Amniotic epithelial cell (primary cell): ENCODE measurements around the gene SCGB1D2.
"Not testable (repeated sequence)": the region's sequence is repeated elsewhere in the genome, so short reads cannot be mapped to it uniquely, and the experiment has no call there.

Source experiments
- DNase-seq: peaks from one replicate; pipeline ENCODE4 v3.0.0-alpha.2; 2010; ENCODE audit warnings: low read depth

Gene SCGB1D2, protein sequence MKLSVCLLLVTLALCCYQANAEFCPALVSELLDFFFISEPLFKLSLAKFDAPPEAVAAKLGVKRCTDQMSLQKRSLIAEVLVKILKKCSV

DNA sequence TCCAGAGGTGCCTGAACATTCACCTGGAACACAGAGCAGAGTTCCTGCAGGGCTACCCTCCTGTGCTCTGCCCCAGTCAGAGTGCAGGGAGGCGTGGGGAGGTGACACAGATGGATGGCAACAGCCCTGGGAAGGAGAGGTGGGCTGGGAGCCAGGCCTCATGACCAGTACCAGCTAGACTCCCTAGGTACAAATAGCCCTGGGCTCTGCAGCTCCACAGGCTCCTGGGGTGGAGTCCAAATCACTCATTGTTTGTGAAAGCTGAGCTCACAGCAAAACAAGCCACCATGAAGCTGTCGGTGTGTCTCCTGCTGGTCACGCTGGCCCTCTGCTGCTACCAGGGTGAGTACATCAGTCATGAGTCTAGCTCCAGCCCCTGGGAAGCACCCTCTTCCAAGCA, at the start of gene SCGB1D2:
TSS of gene SCGB1D2 (plus strand) at position 219 of the 400 bp plus-strand sequence. CDS start at position 288, 69 bp downstream.
- no peak for DNase-seq

DNA sequence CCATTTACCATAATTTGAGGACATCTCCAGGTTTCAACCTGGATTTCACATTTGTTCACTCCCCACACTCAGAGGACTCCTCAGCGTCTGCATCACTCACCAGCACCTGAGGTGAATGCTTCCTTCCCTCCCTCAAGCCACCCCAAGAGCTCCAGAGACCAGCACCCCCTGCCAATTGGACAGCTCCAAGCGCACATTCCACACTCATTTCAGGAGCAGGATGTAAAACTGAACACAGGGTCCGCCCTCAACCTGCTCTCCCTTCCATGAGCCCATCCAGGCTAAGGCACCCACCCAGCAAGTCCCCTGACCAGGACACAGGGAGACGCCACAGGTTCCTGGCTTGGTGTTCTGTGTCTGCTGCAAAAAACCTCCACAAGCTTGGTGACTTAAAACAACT, 48.1 kb upstream of the SCGB1D2 start:
- peak; percentile 10 for DNase-seq

DNA sequence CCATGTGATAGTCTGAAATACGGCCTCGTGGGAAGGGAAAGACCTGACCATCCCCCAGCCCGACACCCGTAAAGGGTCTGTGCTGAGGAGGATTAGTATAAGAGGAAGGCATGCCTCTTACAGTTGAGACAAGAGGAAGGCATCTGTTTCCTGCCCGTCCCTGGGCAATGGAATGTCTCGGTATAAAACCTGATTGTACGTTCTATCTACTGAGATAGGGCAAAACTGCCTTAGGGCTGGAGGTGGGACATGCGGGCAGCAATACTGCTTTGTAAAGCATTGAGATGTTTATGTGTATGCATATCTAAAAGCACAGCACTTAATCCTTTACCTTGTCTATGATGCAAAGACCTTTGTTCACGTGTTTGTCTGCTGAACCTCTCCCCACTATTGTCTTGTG, 47.0 kb upstream of the SCGB1D2 start:
- not testable (repeated sequence) for DNase-seq

DNA sequence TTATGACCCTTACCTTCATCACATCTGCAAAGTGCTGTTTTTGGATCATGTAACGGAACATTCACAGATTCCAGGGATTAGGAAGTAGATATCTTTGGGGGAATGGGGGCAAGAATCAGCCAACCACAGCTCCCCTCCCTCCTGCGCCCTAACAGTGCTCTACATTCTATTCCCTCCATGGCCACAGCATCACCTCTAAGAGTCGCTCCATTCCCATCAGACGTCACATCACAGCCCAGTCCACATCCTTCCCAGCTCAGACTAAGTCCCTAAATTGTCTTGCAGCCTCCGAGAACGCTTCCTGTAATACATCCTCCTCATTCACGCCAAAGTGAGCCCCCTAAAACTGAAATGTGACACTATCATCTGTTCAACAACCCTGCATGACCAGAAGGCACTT, 46.1 kb upstream of the SCGB1D2 start:
- no peak for DNase-seq

DNA sequence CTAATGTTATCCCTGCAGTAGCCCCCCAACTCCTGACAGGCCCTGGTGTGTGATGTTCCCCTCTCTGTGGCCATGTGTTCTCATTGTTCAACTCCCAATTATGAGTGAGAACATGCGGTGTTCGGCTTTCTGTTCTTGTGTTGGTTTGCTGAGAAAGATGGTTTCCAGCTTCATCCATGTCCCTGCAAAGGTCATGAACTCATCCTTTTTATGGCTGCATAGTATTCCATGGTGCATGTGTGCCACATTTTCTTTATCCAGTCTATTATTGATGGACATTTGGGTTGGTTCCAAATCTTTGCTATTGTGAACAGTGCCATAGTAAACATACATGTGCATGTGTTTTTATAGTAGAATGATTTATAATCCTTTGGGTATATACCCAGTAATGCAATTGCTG, 44.6 kb upstream of the SCGB1D2 start:
- not testable (repeated sequence) for DNase-seq

DNA sequence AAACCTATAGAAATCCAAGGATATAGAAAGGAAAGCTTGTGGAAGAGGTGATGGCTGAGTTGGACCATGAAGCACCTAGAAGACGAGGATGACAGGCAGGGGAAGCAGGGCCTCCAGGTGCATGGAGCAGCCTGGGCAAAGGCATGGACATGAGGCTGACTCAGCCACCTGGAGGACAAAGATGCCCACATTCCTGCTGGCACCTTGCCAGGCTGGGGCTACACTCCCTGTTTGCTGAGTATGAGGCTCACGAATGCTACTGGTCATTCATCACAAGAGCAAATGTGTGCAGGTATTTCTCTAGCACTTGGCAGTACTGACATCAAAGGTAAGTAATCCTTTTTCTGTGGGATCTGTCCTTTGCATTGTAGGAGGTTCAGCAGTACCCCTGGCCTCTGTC, 40.7 kb upstream of the SCGB1D2 start:
- no peak for DNase-seq

DNA sequence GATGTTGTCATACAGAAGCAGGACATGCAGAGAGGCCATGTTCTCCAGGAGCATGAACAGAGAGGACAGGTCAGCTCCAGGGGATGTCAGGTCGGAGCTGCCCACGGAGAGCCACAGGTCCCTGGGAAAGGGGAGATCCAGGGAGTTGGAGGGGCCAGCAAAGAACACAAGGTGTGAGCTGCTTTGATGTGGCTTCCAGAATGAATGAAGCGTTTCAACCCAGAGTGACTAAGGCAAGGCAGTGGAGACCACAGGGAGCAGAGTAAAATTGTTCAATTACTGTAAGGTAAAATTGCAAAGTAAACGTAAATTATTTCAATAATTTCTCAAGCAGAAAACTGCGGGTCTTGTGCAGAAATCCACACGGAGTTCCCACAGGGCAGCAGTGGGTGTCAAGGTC, 39.1 kb upstream of the SCGB1D2 start:
- no peak for DNase-seq

DNA sequence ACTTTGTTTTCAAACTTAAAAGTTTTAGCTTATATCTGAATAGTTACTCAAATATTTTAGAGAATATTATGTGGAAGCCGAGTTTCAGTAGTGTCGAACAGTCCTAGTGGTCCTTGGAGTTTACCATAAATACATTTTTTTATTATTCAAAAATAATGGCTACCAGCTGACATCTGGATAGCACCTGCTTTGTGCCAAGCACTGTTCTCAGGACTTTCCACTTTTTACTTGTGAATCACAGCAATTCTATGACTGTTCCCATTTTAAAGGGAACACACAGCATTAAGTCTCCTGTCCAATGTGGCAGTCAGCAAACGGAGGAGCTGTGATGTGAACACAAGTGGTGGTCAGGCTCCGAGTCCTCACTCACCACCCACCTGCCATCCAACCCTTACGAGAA, 37.6 kb upstream of the SCGB1D2 start:
- DNase-seq = no peak

DNA sequence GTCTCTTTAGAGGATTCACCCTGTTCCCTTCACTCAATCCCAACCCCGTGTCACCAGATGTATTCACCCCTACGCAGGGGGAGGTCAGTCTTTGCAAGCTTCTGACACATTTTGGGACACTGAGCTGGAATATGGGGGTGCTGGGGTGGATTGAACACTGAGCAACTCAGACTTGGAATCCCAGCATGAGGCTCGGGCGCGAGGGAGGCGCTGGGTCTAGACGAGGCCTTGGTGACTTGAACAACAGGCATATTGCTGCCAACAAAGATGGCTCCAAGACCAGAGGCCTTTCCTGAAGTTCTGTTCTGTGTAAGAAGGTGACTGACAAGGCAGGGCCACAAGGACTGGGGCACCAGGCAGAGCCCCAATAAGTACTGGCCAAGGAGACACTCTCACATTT, 36.6 kb upstream of the SCGB1D2 start:
- DNase-seq = no peak

DNA sequence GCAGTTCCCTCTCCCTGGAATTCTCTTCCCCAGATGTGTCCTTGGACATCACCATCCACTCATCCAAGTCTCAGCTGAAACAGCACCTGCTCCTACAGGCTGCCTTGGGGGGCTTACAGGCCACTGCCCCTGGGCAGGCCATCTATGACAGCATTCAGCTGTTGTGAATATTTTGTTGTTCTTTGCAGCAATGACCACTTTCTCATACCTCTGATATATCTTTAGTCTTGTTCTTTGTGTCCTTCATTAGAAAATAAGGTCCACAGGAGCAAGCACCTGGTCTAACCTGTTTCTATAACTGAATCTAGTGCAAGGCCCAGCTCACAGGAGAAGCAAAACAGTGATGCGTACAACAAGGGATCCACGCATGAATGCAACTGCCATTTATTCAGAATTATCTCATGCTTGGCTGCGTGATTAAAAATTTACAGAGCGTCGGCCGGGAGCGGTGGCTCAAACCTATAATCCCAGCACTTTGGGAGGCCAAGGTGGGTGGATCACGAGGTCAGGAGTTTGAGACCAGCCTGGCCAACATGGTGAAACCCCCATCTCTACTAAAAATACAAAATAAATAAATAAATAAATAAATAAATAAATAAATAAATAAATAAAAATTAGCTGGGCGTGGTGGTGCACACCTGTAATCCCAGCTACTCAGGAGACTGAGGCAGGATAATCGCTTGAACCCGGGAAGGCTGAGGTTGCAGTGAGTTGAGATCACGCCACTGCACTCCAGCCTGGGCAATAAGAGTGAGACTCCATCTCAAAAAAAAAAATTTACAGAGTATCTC, 35.6 kb upstream of the SCGB1D2 start:
- DNase-seq = not testable (repeated sequence)

DNA sequence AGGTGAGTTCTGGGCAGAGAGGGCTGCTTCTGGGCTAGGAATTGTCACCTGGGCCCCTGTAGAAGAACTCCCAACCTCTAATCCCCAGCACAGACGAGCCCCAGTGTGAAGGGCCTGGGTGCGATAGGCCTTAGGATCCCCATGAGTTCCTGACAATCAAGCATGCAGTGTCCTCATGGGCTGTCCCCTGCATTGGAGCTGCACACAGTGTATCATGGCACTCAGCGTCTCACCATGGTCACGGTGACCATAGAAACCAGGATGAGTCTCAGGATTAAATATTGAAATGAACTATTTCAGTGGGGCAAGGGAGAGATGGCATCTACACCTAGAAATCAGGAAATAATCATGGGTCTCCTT, 33.3 kb upstream of the SCGB1D2 start:
- no peak for DNase-seq

DNA sequence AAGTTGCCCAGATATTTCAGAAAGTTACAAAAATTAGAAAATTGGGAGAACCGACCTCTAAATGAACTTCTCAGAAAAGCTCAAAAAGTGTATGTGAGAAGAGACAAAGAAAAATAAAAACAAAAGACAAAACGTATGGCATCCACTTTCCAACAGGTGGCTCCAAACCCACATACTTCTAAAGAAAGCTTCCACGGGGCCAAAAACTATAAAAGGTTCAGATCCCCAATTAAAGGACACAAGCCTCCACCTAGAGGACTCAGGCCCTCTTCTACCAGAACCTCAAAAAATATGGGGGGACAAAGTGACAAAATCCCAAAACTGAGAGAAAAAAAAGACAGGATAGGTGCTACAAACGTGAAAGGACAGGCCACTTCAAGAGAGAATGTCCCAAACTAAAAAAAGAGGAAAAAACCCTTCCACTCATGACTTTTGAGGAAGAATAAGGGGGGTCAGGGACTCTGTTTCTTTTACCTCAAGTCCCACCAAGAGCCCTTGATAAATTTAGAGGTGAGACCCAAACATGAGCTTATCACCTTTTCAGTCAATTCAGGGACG, 24.8 kb upstream of the SCGB1D2 start:
- peak; percentile 3 for DNase-seq

DNA sequence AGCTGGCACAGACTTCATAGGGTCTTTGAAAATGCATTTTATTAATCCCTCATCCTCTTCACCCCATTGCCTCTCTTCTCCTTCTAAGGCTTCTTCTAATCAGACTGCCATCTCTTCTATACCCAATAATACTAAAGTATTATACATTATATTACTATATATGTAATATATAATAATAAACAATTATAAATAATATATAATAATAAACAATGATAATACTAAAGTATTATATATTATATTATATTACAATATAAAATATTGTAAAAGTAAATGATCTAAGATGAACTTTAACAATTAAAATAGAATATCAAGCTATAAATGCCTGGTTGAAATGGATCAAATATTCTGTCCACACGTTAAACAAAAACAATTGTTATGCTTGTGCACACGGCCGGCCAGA, 20.5 kb upstream of the SCGB1D2 start:
- DNase-seq = no peak

DNA sequence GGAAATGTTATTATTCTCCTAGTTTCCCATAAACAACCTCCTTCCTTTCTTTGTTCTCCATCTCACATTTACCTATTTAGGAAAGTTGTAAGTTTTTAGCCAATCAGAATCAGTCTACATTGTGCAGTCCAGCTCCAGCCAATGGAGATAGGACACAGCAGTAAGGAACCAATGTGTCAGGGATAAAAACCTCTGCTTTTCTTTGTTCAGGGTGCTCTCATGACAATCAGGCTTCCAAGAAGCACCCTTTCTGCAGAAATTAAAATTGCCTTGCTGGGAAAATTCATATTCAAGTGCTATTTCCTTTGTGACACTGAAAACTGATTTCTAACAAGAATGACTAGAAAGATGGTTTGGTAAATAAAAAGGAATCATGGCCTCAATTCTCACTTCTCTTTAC, 18.9 kb upstream of the SCGB1D2 start:
- DNase-seq = peak; percentile 2

DNA sequence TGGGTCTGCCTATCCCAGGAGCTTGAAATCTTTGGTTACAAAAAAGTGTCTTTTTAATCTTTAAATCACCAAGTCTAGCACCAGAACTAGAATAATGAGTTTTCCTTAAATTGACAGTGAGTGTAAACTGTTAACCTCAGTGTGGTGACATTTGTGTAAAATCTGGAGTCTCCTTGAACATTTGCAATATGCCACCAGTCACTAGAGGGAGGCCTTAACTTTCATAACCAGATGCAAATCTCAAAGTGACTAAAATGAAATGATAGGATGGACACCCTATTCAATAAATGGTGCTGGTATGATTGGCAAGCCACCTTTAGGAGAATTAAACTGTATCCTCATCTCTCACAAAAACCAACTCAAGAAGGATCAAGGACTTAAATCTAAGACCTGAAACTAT, 8.3 kb upstream of the SCGB1D2 start:
- DNase-seq = no peak

DNA sequence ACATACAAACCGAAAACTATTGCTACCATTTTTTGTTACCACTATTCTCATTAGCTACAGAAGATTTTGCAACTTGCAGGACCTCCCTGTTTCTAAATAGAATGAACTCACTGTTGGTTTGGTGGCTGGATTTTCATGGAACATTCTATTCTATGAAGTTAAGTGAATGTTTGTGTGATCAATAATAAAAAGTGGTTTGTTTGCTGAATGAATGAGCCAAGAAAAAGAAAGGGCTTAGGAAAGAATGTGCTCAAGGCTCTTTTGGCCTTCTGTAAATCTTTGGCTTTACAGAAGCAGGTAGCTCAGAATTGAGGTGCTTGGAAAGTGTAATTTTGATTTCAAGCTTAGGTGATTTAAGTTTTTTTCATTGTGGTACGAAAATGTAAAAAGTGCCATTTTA, 5.9 kb upstream of the SCGB1D2 start:
- DNase-seq = no peak

DNA sequence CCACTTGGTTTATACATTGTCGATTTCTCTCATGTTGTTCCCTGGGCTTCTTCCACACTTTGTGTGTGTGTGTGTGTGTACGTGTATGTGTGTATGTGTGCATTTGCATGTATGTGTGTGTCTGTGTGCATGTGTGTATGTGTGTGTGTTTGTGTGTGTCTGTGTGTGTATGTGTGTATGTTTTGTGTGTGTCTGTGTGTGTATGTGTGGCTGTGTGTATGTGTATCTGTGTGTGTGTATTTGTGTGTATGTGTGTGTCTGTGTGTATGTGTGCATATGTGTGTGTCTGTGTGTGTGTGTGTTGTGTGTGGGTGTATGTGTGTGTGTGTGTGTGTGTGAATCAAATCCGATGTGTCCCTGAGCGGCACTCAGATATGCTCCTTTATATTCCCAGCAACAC, 4.5 kb upstream of the SCGB1D2 start:
- no peak for DNase-seq

DNA sequence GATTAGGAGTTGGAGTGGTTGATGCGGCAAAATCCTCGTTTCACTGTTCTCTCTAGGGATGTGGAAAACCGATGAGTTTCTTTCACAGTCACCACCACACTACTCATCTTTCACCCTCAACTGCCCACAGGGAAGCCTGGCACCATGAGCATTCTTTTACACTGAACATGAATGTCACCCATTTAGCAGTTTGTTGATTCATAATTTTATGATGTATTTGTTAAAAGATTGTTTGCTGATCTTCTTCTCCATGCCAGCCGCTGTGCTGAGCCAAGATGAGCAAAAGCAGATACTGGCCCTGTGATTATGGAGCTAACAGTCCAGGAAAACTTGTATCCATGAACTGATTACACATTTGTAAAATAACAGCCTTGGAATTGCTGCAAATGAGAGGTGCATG, 3.9 kb upstream of the SCGB1D2 start:
- DNase-seq = no peak

DNA sequence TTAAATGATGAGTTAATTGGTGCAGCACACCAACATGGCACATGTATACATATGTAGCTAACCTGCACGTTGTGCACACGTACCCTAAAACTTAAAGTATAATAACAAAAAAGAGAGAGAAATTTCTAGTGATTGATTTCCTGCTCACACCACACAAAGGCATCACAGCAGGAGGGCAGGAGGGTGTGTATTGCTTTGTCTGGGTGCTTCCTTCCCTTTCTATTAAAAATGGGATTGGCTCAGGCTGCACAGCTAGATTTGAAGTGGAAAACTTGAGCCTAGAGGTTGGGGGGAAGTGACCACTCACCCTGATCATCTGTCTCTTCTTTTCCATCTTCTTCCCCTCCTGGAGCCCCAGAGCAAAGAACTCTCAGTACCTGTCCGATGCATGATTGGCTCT, 944 bp upstream of the SCGB1D2 start:
- DNase-seq = no peak

DNA sequence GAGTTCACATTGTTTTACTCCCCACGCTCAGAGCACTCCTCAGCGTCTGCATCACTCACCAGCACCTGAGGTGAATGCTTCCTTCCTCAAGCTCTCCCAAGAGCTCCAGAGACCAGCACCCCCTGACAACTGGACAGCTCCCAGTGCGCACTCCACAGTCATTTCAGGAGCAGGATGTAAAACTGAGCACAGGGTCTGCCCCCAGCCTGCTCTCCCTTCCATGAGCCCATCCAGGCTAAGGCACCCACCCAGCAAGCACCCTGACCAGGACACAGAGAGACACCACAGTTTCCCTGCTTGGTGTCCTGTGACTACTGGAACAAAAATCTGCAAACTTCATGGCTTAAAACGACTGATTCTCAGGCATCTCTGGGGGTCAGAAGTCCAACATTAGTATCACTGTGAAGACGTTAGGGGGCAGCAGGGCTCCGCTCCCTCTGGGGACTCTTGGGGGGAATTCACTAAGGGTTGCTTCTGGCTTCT, 3.3 kb downstream of the SCGB1D2 start:
- DNase-seq = peak; percentile 53

DNA sequence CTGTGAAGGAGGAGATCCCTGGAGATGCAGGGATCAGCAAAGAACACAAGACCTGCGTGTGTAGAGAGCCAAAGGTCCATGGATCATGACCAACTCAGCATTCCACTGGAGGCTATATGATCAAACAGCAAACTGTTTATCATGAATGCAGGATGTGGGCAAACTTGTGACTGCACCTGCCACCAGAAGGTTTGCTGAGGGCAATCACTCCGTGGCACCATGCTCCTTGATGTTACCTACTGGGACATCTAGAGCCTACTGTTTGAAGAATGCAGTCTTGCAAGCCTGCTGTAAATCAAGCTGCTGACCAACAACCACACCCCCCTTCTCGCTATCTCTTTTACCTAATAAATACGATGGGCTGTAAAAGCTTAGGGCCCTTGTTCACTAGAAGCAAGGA, 9.7 kb downstream of the SCGB1D2 start:
- DNase-seq = no peak

DNA sequence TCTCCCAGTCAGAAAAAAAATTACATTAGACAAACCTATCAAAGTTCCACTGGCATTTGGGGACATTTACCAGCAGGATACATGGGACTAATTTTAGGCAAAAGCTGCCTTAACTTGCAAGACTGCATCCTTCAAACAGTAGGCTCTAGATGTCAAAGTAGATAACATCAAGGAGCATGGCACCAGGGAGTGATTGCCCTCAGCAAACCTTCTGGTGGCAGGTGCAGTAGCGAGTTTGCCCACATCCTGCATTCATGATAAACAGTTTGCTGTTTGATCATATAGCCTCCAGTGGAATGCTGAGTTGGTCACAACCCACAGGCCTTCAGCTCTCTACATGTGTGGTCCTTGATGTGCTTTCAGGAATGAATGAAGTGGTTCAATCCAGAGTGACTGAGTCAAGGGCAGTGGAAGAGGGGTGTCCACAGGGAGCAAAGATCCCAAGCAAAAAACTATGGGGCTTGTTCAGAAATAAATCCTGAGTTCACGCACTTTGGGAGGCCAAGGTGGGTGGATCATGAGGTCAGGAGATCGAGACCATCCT, 12.0 kb downstream of the SCGB1D2 start:
- DNase-seq = no peak

DNA sequence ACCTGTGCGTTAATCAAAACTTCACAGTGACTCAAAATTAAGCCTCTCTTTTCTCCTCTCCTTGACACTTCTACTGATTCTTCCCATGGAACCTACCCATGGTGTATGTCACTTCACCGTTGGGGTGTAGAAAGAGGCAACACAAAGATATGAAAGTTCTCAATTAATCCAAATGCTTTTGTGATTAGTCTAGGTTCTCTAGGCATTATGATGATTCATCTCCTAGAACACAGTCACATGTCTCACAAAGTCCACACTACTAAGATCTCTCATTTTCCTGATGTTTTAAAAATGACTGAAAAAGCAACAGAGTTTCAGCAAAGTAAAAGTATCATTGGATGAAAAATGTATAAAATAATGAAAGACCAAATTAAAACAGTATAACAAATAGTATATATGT, 14.2 kb downstream of the SCGB1D2 start:
- peak; percentile 3 for DNase-seq
